Gastrocnemius medialis (tissue), 4 donors: Measurements from ENCODE around the gene TSHZ1.

Source experiments
- POLR2A ChIP-seq, 2 donors: fragments of 450-650 bp; IDR thresholded peaks; one replicate each; pipeline ENCODE4 v1.6.1; 2017; ENCODE audit warnings: antibody characterized with exemption in 2 of 2, mild to moderate bottlenecking in 2 of 2, moderate library complexity in 2 of 2
- TF ChIP-seq, protein P1 (sequence below), 5 experiments: fragments of 450-650 bp in 3 of 5; fragments of 200-600 bp in 2 of 5; sonication (generic) in 2 of 5; IDR thresholded peaks in 4 of 5; conservative IDR thresholded peaks in 1 of 5; 1 replicate in 4 of 5; 2 replicates in 1 of 5; pipeline ENCODE4 v1.5.1; 2016 to 2019; ENCODE audit warnings: antibody characterized with exemption in 5 of 5, mild to moderate bottlenecking in 3 of 5, moderate library complexity in 3 of 5

DNA sequence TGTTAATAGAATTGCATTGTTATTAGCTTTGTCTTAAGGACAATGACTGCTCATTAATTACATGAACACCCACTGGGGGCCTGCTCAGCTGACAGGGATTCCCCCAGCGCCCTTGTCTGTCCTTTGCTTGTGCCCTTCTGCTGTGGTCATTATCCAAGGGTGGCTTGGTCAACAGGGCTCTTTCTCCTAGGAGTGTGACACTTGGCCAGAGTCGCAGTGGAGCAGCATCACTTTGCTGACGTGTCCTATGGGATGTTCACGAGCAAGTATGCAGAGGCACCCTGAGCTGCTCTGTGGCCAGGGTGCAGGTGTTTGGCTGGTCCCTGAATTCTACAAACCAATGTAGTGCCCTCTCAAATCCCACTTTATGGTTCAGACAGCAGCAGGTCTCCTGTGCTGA is 47.6 kb upstream of the TSHZ1 start:
- TF ChIP-seq, protein P1, sequence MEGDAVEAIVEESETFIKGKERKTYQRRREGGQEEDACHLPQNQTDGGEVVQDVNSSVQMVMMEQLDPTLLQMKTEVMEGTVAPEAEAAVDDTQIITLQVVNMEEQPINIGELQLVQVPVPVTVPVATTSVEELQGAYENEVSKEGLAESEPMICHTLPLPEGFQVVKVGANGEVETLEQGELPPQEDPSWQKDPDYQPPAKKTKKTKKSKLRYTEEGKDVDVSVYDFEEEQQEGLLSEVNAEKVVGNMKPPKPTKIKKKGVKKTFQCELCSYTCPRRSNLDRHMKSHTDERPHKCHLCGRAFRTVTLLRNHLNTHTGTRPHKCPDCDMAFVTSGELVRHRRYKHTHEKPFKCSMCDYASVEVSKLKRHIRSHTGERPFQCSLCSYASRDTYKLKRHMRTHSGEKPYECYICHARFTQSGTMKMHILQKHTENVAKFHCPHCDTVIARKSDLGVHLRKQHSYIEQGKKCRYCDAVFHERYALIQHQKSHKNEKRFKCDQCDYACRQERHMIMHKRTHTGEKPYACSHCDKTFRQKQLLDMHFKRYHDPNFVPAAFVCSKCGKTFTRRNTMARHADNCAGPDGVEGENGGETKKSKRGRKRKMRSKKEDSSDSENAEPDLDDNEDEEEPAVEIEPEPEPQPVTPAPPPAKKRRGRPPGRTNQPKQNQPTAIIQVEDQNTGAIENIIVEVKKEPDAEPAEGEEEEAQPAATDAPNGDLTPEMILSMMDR (IDR thresholded peaks at IDR 0.05 in 4 of 5, conservative IDR thresholded peaks at IDR 0.05 in 1 of 5) = no peak
- no peak for TF ChIP-seq POLR2A (IDR thresholded peaks at IDR 0.05)
